HEK293 (cell line): ENCODE results near the gene MGLL.

Source experiments
- CTCF ChIA-PET: fragments of 350-600 bp; formaldehyde crosslinking; extraction: SDS; loops from one replicate; lab custom pipeline; 2021; ENCODE audit warnings: antibody characterized with exemption; lab: Yijun Ruan, JAX
- POLR2A ChIA-PET: fragments of 300-600 bp; formaldehyde crosslinking; extraction: SDS; loops from one replicate; lab custom pipeline; 2020; ENCODE audit warnings: antibody characterized with exemption, inconsistent platforms; lab: Yijun Ruan, JAX
- H3K27ac ChIP-seq: fragments of 200-500 bp; sonication (Bioruptor generic); 2 replicates; pipeline ENCODE4 v1.5.1; 2014; ENCODE audit warnings: low read depth, low read length, control low read depth, inconsistent platforms; ENCODE audit errors: extremely low read depth
- H3K36me3 ChIP-seq, 2 experiments: fragments of 200-500 bp in 1 of 2; sonication (Bioruptor generic) in 1 of 2; 1 replicate in 1 of 2; 2 replicates in 1 of 2; pipeline ENCODE4 v1.5.1; 2014 to 2017; ENCODE audit warnings: inconsistent platforms in 2 of 2, low read length in 2 of 2; ENCODE audit not compliant: control insufficient read depth in 2 of 2, insufficient read depth in 1 of 2
- H3K4me1 ChIP-seq: fragments of 200-500 bp; sonication (Bioruptor generic); 2 replicates; pipeline ENCODE4 v1.5.1; 2014; ENCODE audit warnings: mild to moderate bottlenecking, low read length, inconsistent platforms; ENCODE audit not compliant: control insufficient read depth, insufficient read depth
- H3K4me3 ChIP-seq: 2 replicates; pipeline ENCODE4 v1.5.1; 2011; ENCODE audit warnings: low read depth, mild to moderate bottlenecking, control low read depth, low read length, moderate library complexity
- H3K9me3 ChIP-seq: fragments of 200-500 bp; sonication (Bioruptor generic); 2 replicates; pipeline ENCODE4 v1.5.1; 2014; ENCODE audit warnings: low read depth, low read length, inconsistent platforms; ENCODE audit not compliant: control insufficient read depth, insufficient read depth
- GLI4 ChIP-seq: fragments of 450-650 bp; formaldehyde crosslinking; IDR thresholded peaks from 2 replicates; pipeline ENCODE4 v1.5.1; 2016; ENCODE audit warnings: missing biosample characterization, missing genetic modification characterization
- ZBTB1 ChIP-seq: fragments of 450-650 bp; formaldehyde crosslinking; IDR thresholded peaks from 2 replicates; pipeline ENCODE4 v1.5.1; 2016; ENCODE audit warnings: missing biosample characterization, missing genetic modification characterization
- ZBTB48 ChIP-seq: fragments of 450-650 bp; formaldehyde crosslinking; IDR thresholded peaks from 2 replicates; pipeline ENCODE4 v1.5.1; 2016; ENCODE audit warnings: missing biosample characterization, missing genetic modification characterization
- ZIC2 ChIP-seq: fragments of 450-650 bp; formaldehyde crosslinking; IDR thresholded peaks from 2 replicates; pipeline ENCODE4 v1.5.1; 2016; ENCODE audit warnings: missing biosample characterization, missing genetic modification characterization
- ZNF324 ChIP-seq: fragments of 450-650 bp; formaldehyde crosslinking; IDR thresholded peaks from 2 replicates; pipeline ENCODE4 v1.5.1; 2016; ENCODE audit warnings: missing biosample characterization, missing genetic modification characterization
- ZNF335 ChIP-seq: fragments of 450-650 bp; formaldehyde crosslinking; conservative IDR thresholded peaks from 2 replicates; pipeline ENCODE4 v1.5.1; 2016; ENCODE audit warnings: missing biosample characterization, missing genetic modification characterization
- ZNF610 ChIP-seq: fragments of 450-650 bp; formaldehyde crosslinking; IDR thresholded peaks from 2 replicates; pipeline ENCODE4 v1.5.1; 2016; ENCODE audit warnings: missing biosample characterization, missing genetic modification characterization, borderline replicate concordance
- ZNF785 ChIP-seq: fragments of 450-650 bp; formaldehyde crosslinking; IDR thresholded peaks from 2 replicates; pipeline ENCODE4 v1.5.1; 2016; ENCODE audit warnings: missing biosample characterization, missing genetic modification characterization
- TF ChIP-seq, protein P1 (sequence below): fragments of 450-650 bp; formaldehyde crosslinking; IDR thresholded peaks from 2 replicates; pipeline ENCODE4 v1.5.1; 2016; ENCODE audit warnings: missing biosample characterization, missing genetic modification characterization, low read depth
- TF ChIP-seq, protein P2 (sequence below): fragments of 450-650 bp; formaldehyde crosslinking; IDR thresholded peaks from 2 replicates; pipeline ENCODE4 v1.5.1; 2016; ENCODE audit warnings: missing biosample characterization, missing genetic modification characterization
- TF ChIP-seq, protein P3 (sequence below): fragments of 450-650 bp; formaldehyde crosslinking; IDR thresholded peaks from 2 replicates; pipeline ENCODE4 v1.5.1; 2017; ENCODE audit warnings: missing biosample characterization, missing genetic modification characterization
- TF ChIP-seq, protein P4 (sequence below): fragments of 450-650 bp; formaldehyde crosslinking; IDR thresholded peaks from 2 replicates; pipeline ENCODE4 v1.5.1; 2016; ENCODE audit warnings: missing biosample characterization, missing genetic modification characterization
- TF ChIP-seq, protein P5 (sequence below): fragments of 450-650 bp; formaldehyde crosslinking; IDR thresholded peaks from 2 replicates; pipeline ENCODE4 v1.5.1; 2016; ENCODE audit warnings: missing biosample characterization, missing genetic modification characterization

MGLL gene

DNA sequence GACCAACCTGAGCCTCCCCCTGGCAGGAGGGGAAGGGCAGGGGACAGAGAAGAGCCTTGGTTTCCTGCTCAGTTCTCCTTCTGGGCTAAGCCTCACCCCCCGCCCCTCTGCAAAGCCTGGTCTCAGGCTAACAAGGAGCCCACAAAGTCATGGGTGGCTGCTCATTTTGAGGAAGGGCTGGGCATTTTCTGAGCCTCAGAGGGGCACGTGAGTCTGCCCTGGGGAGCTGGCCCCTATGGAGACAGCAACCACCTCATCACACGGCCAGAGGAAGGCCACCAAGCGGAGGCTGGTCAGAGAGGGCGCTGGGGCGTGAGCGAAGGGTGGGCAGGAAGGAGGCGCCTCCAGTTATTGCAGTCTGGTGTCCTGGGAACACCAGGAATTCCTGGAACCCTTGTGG lies 130.8 kb downstream of the MGLL start (continued):
- TF ChIP-seq, protein P1, sequence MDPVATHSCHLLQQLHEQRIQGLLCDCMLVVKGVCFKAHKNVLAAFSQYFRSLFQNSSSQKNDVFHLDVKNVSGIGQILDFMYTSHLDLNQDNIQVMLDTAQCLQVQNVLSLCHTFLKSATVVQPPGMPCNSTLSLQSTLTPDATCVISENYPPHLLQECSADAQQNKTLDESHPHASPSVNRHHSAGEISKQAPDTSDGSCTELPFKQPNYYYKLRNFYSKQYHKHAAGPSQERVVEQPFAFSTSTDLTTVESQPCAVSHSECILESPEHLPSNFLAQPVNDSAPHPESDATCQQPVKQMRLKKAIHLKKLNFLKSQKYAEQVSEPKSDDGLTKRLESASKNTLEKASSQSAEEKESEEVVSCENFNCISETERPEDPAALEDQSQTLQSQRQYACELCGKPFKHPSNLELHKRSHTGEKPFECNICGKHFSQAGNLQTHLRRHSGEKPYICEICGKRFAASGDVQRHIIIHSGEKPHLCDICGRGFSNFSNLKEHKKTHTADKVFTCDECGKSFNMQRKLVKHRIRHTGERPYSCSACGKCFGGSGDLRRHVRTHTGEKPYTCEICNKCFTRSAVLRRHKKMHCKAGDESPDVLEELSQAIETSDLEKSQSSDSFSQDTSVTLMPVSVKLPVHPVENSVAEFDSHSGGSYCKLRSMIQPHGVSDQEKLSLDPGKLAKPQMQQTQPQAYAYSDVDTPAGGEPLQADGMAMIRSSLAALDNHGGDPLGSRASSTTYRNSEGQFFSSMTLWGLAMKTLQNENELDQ (tag by site-specific recombination): no peak
- TF ChIP-seq ZNF335 (tag by site-specific recombination) (no peak), ZNF324 (tag by site-specific recombination) (no peak), GLI4 (tag by site-specific recombination) (no peak), ZBTB1 (tag by site-specific recombination) (no peak), ZNF610 (tag by site-specific recombination) (no peak)
- TF ChIP-seq, protein P2, sequence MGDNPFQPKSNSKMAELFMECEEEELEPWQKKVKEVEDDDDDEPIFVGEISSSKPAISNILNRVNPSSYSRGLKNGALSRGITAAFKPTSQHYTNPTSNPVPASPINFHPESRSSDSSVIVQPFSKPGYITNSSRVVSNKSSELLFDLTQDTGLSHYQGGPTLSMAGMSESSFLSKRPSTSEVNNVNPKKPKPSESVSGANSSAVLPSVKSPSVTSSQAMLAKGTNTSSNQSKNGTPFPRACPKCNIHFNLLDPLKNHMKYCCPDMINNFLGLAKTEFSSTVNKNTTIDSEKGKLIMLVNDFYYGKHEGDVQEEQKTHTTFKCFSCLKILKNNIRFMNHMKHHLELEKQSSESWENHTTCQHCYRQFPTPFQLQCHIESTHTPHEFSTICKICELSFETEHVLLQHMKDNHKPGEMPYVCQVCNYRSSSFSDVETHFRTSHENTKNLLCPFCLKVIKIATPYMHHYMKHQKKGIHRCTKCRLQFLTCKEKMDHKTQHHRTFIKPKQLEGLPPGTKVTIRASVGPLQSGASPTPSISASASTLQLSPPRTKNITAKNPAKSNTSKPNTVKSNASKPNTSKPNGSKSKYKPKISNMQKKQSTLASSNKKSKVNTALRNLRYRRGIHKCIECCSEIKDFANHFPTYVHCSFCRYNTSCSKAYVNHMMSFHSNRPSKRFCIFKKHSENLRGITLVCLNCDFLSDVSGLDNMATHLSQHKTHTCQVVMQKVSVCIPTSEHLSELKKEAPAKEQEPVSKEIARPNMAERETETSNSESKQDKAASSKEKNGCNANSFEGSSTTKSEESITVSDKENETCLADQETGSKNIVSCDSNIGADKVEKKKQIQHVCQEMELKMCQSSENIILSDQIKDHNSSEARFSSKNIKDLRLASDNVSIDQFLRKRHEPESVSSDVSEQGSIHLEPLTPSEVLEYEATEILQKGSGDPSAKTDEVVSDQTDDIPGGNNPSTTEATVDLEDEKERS (tag by site-specific recombination): no peak
- TF ChIP-seq, protein P3, sequence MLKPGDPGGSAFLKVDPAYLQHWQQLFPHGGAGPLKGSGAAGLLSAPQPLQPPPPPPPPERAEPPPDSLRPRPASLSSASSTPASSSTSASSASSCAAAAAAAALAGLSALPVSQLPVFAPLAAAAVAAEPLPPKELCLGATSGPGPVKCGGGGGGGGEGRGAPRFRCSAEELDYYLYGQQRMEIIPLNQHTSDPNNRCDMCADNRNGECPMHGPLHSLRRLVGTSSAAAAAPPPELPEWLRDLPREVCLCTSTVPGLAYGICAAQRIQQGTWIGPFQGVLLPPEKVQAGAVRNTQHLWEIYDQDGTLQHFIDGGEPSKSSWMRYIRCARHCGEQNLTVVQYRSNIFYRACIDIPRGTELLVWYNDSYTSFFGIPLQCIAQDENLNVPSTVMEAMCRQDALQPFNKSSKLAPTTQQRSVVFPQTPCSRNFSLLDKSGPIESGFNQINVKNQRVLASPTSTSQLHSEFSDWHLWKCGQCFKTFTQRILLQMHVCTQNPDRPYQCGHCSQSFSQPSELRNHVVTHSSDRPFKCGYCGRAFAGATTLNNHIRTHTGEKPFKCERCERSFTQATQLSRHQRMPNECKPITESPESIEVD: no peak

DNA sequence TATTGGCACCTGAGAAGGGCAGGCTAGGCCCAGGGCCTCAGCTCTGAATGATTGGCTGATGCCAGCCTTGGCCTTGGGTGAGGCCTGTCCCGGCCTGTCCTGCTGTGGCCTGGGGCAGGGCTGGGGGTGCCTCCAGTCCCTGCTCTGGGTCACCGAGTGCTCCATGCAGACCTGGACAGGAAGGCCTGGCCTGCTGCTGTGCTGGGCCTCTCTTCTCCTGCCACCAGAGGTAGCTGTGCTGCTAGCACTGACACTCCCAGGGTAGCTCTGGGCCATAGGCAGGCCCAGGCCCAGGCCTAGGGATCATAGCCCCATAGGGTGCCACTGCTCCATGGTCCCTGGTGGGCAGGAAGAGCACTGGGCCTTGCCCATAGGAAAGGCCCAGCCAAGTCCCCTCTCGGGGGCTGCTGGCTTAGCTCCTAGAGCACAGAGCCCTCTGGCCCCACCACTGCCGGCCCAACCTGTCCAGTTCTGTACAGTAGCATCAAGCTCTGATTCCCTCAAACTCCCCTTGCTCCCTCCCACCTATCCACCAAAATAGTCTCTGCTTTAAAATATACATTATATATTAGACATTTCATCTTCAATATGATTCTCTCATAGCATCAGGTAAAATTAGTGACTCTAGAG lies 131.4 kb downstream of the MGLL start:
- TF ChIP-seq ZNF785 (tag by site-specific recombination) (no peak), ZBTB48 (tag by site-specific recombination) (peak; percentile 91), ZNF335 (tag by site-specific recombination) (no peak), ZIC2 (tag by site-specific recombination) (0 out of 2 replicates have a peak, but pooled peaks have one; percentile 26)
- TF ChIP-seq, protein P3: no peak
- TF ChIP-seq, protein P4, sequence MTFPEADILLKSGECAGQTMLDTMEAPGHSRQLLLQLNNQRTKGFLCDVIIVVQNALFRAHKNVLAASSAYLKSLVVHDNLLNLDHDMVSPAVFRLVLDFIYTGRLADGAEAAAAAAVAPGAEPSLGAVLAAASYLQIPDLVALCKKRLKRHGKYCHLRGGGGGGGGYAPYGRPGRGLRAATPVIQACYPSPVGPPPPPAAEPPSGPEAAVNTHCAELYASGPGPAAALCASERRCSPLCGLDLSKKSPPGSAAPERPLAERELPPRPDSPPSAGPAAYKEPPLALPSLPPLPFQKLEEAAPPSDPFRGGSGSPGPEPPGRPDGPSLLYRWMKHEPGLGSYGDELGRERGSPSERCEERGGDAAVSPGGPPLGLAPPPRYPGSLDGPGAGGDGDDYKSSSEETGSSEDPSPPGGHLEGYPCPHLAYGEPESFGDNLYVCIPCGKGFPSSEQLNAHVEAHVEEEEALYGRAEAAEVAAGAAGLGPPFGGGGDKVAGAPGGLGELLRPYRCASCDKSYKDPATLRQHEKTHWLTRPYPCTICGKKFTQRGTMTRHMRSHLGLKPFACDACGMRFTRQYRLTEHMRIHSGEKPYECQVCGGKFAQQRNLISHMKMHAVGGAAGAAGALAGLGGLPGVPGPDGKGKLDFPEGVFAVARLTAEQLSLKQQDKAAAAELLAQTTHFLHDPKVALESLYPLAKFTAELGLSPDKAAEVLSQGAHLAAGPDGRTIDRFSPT (tag by site-specific recombination): no peak
- TF ChIP-seq, protein P5, sequence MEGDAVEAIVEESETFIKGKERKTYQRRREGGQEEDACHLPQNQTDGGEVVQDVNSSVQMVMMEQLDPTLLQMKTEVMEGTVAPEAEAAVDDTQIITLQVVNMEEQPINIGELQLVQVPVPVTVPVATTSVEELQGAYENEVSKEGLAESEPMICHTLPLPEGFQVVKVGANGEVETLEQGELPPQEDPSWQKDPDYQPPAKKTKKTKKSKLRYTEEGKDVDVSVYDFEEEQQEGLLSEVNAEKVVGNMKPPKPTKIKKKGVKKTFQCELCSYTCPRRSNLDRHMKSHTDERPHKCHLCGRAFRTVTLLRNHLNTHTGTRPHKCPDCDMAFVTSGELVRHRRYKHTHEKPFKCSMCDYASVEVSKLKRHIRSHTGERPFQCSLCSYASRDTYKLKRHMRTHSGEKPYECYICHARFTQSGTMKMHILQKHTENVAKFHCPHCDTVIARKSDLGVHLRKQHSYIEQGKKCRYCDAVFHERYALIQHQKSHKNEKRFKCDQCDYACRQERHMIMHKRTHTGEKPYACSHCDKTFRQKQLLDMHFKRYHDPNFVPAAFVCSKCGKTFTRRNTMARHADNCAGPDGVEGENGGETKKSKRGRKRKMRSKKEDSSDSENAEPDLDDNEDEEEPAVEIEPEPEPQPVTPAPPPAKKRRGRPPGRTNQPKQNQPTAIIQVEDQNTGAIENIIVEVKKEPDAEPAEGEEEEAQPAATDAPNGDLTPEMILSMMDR: peak; percentile 65
- Histone ChIP-seq H3K4me3 (no peak overlapping the region), H3K9me3 (no peaks in the 10 kb centered on the region), H3K27ac (no peak overlapping the region), H3K4me1 (no peaks in the 10 kb centered on the region), H3K36me3 (no peaks in the 10 kb centered on the region)
- POLR2A ChIA-PET: no interaction called here
- CTCF ChIA-PET: interaction anchor here (0.6 to 1.4 kb wide), 5 partner anchors 47 to 268 kb away, joined by 3 to 7 read pairs (median 5); no protein-coding TSS in a partner anchor
